Naive thymus-derived CD4-positive, alpha-beta T cell (primary cell): ENCODE data around the gene TMEM253. TPM values are rescaled to one million over a fixed set of nuclear protein-coding genes. Genes with fewer than 3 reads are reported as not detected.

Experiments
- ATAC-seq: fragments of 150-1000 bp; cut with Tn5 transposase; 2 replicates; pipeline ENCODE4 v1.10.0; 2021; ENCODE audit warnings: mild to moderate bottlenecking, moderate library complexity
- CTCF ChIA-PET: fragments of 350-600 bp; sonication (Branson Sonifier 250); formaldehyde crosslinking; loops from one replicate; lab custom pipeline; 2021; ENCODE audit warnings: antibody characterized with exemption; lab: Charles Lee
- POLR2A ChIA-PET: fragments of 350-600 bp; sonication (Branson Sonifier 250); formaldehyde crosslinking; loops from one replicate; lab custom pipeline; 2021; ENCODE audit warnings: antibody characterized with exemption, inconsistent platforms; lab: Charles Lee
- DNase-seq, 9 donors: peaks; one replicate each; pipeline versions ENCODE4 v3.0.0 to v3.0.0-alpha.2; 2020 to 2022; ENCODE audit warnings: mixed read lengths in 1 of 9
- H3K27ac ChIP-seq: one replicate; pipeline ENCODE4 v1.7.0; 2013; ENCODE audit warnings: mild to moderate bottlenecking, low read depth, low read length, moderate library complexity
- H3K27me3 ChIP-seq, 2 donors: one replicate each; pipeline ENCODE4 v1.7.0; 2013; ENCODE audit warnings: low read length in 2 of 2, mild to moderate bottlenecking in 2 of 2, moderate library complexity in 2 of 2; ENCODE audit not compliant: control insufficient read depth in 2 of 2, insufficient read depth in 2 of 2
- H3K36me3 ChIP-seq, 3 experiments: 1 replicate in 2 of 3; 2 replicates in 1 of 3; pipeline ENCODE4 v1.7.0; 2013; ENCODE audit warnings: low read length in 3 of 3, mild to moderate bottlenecking in 3 of 3, moderate library complexity in 1 of 3; ENCODE audit not compliant: insufficient read depth in 3 of 3, control insufficient read depth in 2 of 3
- H3K4me1 ChIP-seq, 2 donors: one replicate each; pipeline ENCODE4 v1.7.0; 2013; ENCODE audit warnings: low read length in 2 of 2, mild to moderate bottlenecking in 2 of 2, moderate library complexity in 1 of 2; ENCODE audit not compliant: control insufficient read depth in 2 of 2, insufficient read depth in 2 of 2
- H3K4me3 ChIP-seq: 2 replicates; pipeline ENCODE4 v1.7.0; 2013; ENCODE audit warnings: mild to moderate bottlenecking, low read length
- H3K9me3 ChIP-seq, 3 experiments: 1 replicate in 2 of 3; 2 replicates in 1 of 3; pipeline ENCODE4 v1.7.0; 2013; ENCODE audit warnings: low read length in 3 of 3; ENCODE audit not compliant: control insufficient read depth in 2 of 3
- H3K27ac Mint-ChIP-seq, 9 donors: one replicate each; pipeline ENCODE4 v1.8.0; 2020 to 2022; ENCODE audit warnings: mixed read lengths in 9 of 9, mild to moderate bottlenecking in 8 of 9, moderate library complexity in 5 of 9, inconsistent platforms in 2 of 9
- H3K27me3 Mint-ChIP-seq, 5 donors: one replicate each; pipeline ENCODE4 v1.8.0; 2021 to 2022; ENCODE audit warnings: mixed read lengths in 5 of 5, mild to moderate bottlenecking in 1 of 5
- H3K36me3 Mint-ChIP-seq, 5 donors: one replicate each; pipeline ENCODE4 v1.8.0; 2020 to 2022; ENCODE audit warnings: mixed read lengths in 5 of 5, mild to moderate bottlenecking in 3 of 5, inconsistent platforms in 1 of 5
- H3K4me1 Mint-ChIP-seq, 7 donors: one replicate each; pipeline ENCODE4 v1.8.0; 2020 to 2022; ENCODE audit warnings: mixed read lengths in 7 of 7, mild to moderate bottlenecking in 3 of 7, inconsistent platforms in 1 of 7
- H3K4me3 Mint-ChIP-seq, 10 donors: one replicate each; pipeline ENCODE4 v1.8.0; 2020 to 2022; ENCODE audit warnings: mild to moderate bottlenecking in 10 of 10, mixed read lengths in 10 of 10, moderate library complexity in 6 of 10, inconsistent platforms in 2 of 10
- H3K9me3 Mint-ChIP-seq, 11 donors: one replicate each; pipeline ENCODE4 v1.8.0; 2020 to 2022; ENCODE audit warnings: mixed read lengths in 11 of 11, mild to moderate bottlenecking in 4 of 11, inconsistent platforms in 1 of 11, moderate library complexity in 1 of 11
- intact Hi-C, 2 donors: fragments of 100-400 bp; cut with micrococcal nuclease; formaldehyde crosslinking; loops; one replicate each; pipeline ENCODE4 v1.15.1; 2023
- polyA plus RNA-seq, 2 donors: library from polyadenylated mRNA; unstranded; fragments of 300-500 nt; fragmentation: Illumina TruSeq; gene quantifications; one replicate each; pipeline ENCODE4 v1.2.3, GENCODE V29; 2021
- total RNA-seq, 6 experiments: library from RNA in 5 of 6; stranded (reverse) in 5 of 6; gene quantifications; 1 replicate in 5 of 6; 2 replicates in 1 of 6; pipeline ENCODE4 v1.2.3 and lab custom pipeline; 2021 to 2026

TMEM253 gene
- total and polyA plus RNA-seq, 7 experiments from 2014 or later: 0.56 to 0.73 (median 0.70) TPM; not detected in 4

DNA sequence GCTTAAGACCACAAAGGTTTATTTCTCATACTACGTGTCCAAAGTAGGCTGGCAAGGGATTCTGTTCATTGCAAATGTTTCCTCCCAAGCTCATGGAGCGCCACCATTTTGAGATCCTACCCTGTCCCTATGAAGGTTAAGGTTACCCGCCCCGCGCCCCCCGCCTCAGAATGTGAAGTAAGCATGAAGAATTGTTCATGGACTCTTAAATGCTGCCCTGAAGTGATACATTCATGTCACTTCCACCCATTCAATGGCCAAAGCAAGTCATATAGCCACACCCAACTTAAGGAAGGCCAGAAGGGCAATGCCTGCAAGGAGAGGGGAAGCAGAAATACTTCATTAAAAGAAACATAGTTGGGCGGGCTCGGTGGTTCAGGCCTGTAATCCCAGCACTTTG is 4.2 kb downstream of the TMEM253 start:
- peaks cover 3 to 8% of the 10 kb centered on the region in 2 donors for H3K4me1 ChIP-seq
- H3K9me3 Mint-ChIP-seq: no peaks in the 10 kb centered on the region
- peak overlapping the region; percentile 96 for H3K27ac ChIP-seq
- peaks cover 0 to 1% (median 0%) of the 10 kb centered on the region in 5 donors for H3K36me3 Mint-ChIP-seq
- ChIA-PET CTCF (interaction anchor here (0.7 to 8.6 kb wide), 11 partner anchors 8 to 1703 kb away, joined by 3 to 158 read pairs (median 11); partner anchors contain the start of genes ARHGEF40, RNASE7 and SLC39A2), POLR2A (interaction anchor here (0.6 to 5.9 kb wide), 14 partner anchors 12 to 332 kb away, joined by 3 to 53 read pairs (median 3); no protein-coding TSS in a partner anchor)
- no peaks in the 10 kb centered on the region for H3K27me3 Mint-ChIP-seq
- H3K4me3 ChIP-seq: no peak overlapping the region
- intact Hi-C loops: no loop called here
- no peaks in the 10 kb centered on the region for H3K36me3 ChIP-seq
- peaks cover 14 to 34% (median 18%) of the 10 kb centered on the region in 7 donors for H3K4me1 Mint-ChIP-seq
- peaks cover 0 to 4% of the 10 kb centered on the region in 2 donors for H3K27me3 ChIP-seq
- H3K27ac Mint-ChIP-seq: peak overlapping the region in 5 of 9 donors; percentile 82 to 97 (median 83)
- no peaks in the 10 kb centered on the region for H3K9me3 ChIP-seq
- DNase-seq (no peak), ATAC-seq (no peak)
- H3K4me3 Mint-ChIP-seq: peak overlapping the region in 1 of 10 donors; percentile 74

DNA sequence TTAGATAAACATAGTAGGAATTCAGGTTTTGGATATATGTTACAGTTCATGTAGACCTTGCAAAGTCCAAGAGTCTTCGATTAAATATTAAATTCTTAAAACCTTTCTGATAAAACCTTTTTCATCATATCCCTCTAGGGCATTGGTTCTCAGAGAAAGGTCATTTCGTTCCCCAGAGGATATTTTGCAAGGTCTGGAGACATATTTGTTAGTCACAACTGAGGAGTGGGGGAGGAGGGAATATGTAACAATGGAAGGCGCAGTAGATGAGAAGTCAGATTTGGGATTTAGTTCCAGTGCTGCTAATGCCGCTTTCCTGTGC is 5.3 kb downstream of the TMEM253 start:
- Mint-ChIP-seq H3K4me3 (peak overlapping the region in 1 of 10 donors; percentile 58), H3K27ac (no peak overlapping the region)
- ATAC-seq: no peak

DNA sequence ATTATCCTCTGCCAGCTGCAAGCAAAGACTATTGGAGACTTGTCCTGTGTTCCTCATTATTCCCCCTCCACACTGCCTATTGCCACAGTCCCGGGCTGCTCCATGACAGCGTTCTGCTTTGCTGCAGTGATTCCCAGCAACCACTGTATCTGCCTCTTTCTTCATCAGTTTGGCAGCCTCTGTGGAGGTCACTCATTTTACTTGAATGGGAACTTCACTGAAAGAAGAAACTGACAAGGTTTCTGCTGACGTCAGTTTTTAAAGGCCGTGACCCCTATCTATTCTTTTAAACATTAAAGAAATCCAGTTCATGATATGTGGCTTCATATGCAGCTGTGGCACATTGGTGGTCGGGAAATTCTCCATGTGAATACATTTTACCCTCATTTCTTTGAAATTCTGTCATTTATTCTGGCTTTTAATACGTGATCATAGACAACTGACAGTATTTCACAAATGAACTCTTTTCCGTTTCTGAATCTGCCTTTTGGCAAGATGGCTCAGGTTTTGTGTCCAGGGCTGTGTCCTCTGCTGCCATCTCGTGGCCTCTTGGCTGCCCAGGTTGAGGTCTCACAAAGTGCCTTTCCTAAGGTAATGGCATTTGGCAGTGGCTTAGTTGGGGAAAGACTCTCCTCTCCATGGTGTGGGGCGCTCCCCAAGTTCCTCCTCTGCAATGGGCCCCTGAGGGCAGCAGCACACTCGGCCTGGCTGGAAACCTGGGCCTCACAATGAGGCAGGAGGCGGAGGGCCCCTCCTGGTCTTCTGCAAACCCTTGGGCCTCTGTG is 5.8 kb downstream of the TMEM253 start:
- H3K27me3 ChIP-seq: no peaks in the 10 kb centered on the region
- intact Hi-C loops: no loop called here
- CTCF ChIA-PET: interaction anchor here (1.5 to 8.6 kb wide), 5 partner anchors 13 to 91 kb away, joined by 5 to 158 read pairs (median 76); no protein-coding TSS in a partner anchor
- peaks cover 0 to 1% (median 0%) of the 10 kb centered on the region in 5 donors for H3K36me3 Mint-ChIP-seq
- peaks cover 14 to 30% (median 18%) of the 10 kb centered on the region in 7 donors for H3K4me1 Mint-ChIP-seq
- no peaks in the 10 kb centered on the region for H3K9me3 ChIP-seq
- ATAC-seq (peak; percentile 25), DNase-seq (peak; percentile 55 to 76 (median 71))
- H3K9me3 Mint-ChIP-seq: no peaks in the 10 kb centered on the region
- no peaks in the 10 kb centered on the region for H3K36me3 ChIP-seq
- peaks cover 3 to 8% of the 10 kb centered on the region in 2 donors for H3K4me1 ChIP-seq
- no peak overlapping the region for H3K4me3 ChIP-seq
- no peak overlapping the region for H3K27ac ChIP-seq
- POLR2A ChIA-PET: interaction anchor here (2.2 to 5.9 kb wide), 2 partner anchors 13 to 92 kb away, joined by 6 to 53 read pairs; no protein-coding TSS in a partner anchor
- peak overlapping the region in 5 of 10 donors; percentile 6 to 58 (median 55) for H3K4me3 Mint-ChIP-seq
- peak overlapping the region in 4 of 9 donors; percentile 35 to 65 (median 46) for H3K27ac Mint-ChIP-seq
- H3K27me3 Mint-ChIP-seq: peaks cover 0 to under 1% (median 0%) of the 10 kb centered on the region in 5 donors

More for the DNA sequence above, 5.3 kb downstream of the TMEM253 start:
- Histone ChIP-seq H3K36me3 (no peaks in the 10 kb centered on the region), H3K4me3 (no peak overlapping the region), H3K27me3 (no peaks in the 10 kb centered on the region), H3K4me1 (peaks cover 3 to 8% of the 10 kb centered on the region in 2 donors), H3K27ac (no peak overlapping the region), H3K9me3 (no peaks in the 10 kb centered on the region)
- H3K36me3 Mint-ChIP-seq: peaks cover 0 to 1% (median 0%) of the 10 kb centered on the region in 5 donors
- no peaks in the 10 kb centered on the region for H3K9me3 Mint-ChIP-seq
- POLR2A ChIA-PET: interaction anchor here (2.2 to 5.9 kb wide), 4 partner anchors 13 to 91 kb away, joined by 6 to 53 read pairs (median 12); no protein-coding TSS in a partner anchor
- H3K27me3 Mint-ChIP-seq: no peaks in the 10 kb centered on the region
- intact Hi-C loops: no loop called here
- CTCF ChIA-PET: interaction anchor here (0.8 to 8.6 kb wide), 6 partner anchors 12 to 91 kb away, joined by 3 to 158 read pairs (median 56); no protein-coding TSS in a partner anchor
- peaks cover 14 to 34% (median 18%) of the 10 kb centered on the region in 7 donors for H3K4me1 Mint-ChIP-seq
- DNase-seq: no peak

DNA sequence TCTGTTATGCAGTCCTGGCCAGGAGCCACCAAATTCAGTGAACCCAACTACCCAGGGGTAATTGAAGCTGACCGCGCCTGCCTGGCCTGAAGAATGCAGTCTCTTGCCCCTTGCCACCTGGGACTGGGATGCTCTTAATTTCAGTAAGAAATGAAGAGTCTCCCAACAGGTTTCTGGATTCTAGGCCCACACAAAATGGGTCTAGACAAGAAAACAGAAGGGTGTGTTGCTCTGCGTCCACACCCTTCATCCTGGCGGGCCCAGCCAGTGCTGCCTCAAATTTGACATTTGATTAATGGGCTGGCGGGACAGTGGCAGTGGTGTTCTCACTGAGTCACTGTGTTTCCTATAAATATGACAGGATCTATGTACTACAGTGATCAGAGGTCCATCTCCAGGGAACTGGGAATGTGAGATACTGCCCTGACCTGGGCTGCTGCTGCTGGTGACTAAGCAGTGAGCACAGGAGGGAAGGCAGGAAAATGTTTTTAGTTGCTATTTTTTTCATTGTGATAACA is 6.5 kb downstream of the TMEM253 start:
- Histone ChIP-seq H3K4me1 (peaks cover 3 to 8% of the 10 kb centered on the region in 2 donors), H3K9me3 (no peaks in the 10 kb centered on the region), H3K4me3 (no peak overlapping the region), H3K27me3 (no peaks in the 10 kb centered on the region), H3K36me3 (no peaks in the 10 kb centered on the region), H3K27ac (no peak overlapping the region)
- peaks cover 14 to 24% (median 18%) of the 10 kb centered on the region in 7 donors for H3K4me1 Mint-ChIP-seq
- H3K27me3 Mint-ChIP-seq: peaks cover 0 to 3% (median 0%) of the 10 kb centered on the region in 5 donors
- DNase-seq: no peak
- POLR2A ChIA-PET: interaction anchor here (2.2 kb wide), 1 partner anchor 92 kb away, joined by 6 read pairs; no protein-coding TSS in a partner anchor
- peak overlapping the region in 1 of 9 donors; percentile 41 for H3K27ac Mint-ChIP-seq
- peak overlapping the region in 1 of 10 donors; percentile 58 for H3K4me3 Mint-ChIP-seq
- ATAC-seq: no peak
- peaks cover 0 to 1% (median 0%) of the 10 kb centered on the region in 11 donors for H3K9me3 Mint-ChIP-seq
- H3K36me3 Mint-ChIP-seq: peaks cover 0 to 1% (median 0%) of the 10 kb centered on the region in 5 donors
- intact Hi-C loops: no loop called here
- CTCF ChIA-PET: interaction anchor here (1.5 to 8.6 kb wide), 3 partner anchors 13 to 92 kb away, joined by 5 to 158 read pairs (median 123); no protein-coding TSS in a partner anchor

DNA sequence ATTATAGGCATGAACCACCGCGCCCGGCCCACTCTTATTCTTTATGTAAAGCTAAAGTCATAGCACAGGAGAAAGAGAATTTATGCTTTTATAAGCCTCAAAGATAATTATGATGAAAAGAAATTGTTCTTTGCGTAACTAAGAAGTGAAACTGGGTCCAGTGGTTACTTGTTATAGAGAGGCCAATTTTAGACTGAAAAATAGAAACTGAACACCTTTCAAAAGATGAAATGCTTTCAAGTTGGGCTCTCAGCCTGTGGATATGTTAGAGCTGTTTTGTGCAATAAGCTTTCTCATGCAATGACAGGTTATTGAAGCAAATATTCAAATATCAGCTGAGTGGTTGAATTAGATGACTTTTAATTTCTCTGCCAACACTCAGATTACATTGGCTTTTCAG is 7.9 kb downstream of the TMEM253 start:
- Histone ChIP-seq H3K27ac (no peak overlapping the region), H3K9me3 (no peaks in the 10 kb centered on the region), H3K4me3 (no peak overlapping the region), H3K4me1 (peaks cover 3% of the 10 kb centered on the region in 2 donors), H3K27me3 (no peaks in the 10 kb centered on the region), H3K36me3 (no peaks in the 10 kb centered on the region)
- H3K27me3 Mint-ChIP-seq: peaks cover 0 to 3% (median 0%) of the 10 kb centered on the region in 5 donors
- no peak overlapping the region for H3K4me3 Mint-ChIP-seq
- H3K9me3 Mint-ChIP-seq: peaks cover 0 to 1% (median 0%) of the 10 kb centered on the region in 11 donors
- CTCF ChIA-PET: interaction anchor here (1.0 to 8.6 kb wide), 5 partner anchors 15 to 93 kb away, joined by 4 to 158 read pairs (median 4); partner anchors contain the start of gene ARHGEF40
- no peak overlapping the region for H3K27ac Mint-ChIP-seq
- DNase-seq (no peak), ATAC-seq (no peak)
- POLR2A ChIA-PET: interaction anchor here (1.1 kb wide), 1 partner anchor 16 kb away, joined by 5 read pairs; no protein-coding TSS in a partner anchor
- intact Hi-C loops: no loop called here
- peaks cover 10 to 14% (median 11%) of the 10 kb centered on the region in 7 donors for H3K4me1 Mint-ChIP-seq
- H3K36me3 Mint-ChIP-seq: no peaks in the 10 kb centered on the region
